T-helper 2 cell treated with Interferon-gamma antibody and Interleukin-4, amounts not matched to agents 5 μg/mL and 100 μg/mL, for 36 hours (primary cell): ENCODE data around the gene ABI3BP.

ENCODE experiments used
- DNase-seq: peaks from one replicate; pipeline ENCODE4 v3.0.0; 2021; ENCODE audit warnings: low spot score
- H3K27ac Mint-ChIP-seq: one replicate; pipeline ENCODE4 v1.8.0; 2021; ENCODE audit warnings: mild to moderate bottlenecking, mixed read lengths
- H3K27me3 Mint-ChIP-seq: one replicate; pipeline ENCODE4 v1.8.0; 2021; ENCODE audit warnings: low read depth, mixed read lengths
- H3K36me3 Mint-ChIP-seq: one replicate; pipeline ENCODE4 v1.8.0; 2021; ENCODE audit warnings: low read depth, mixed read lengths
- H3K4me1 Mint-ChIP-seq: one replicate; pipeline ENCODE4 v1.8.0; 2021; ENCODE audit warnings: low read depth, mixed read lengths
- H3K4me3 Mint-ChIP-seq: one replicate; pipeline ENCODE4 v1.8.0; 2022; ENCODE audit warnings: mild to moderate bottlenecking, moderate library complexity, mixed read lengths
- H3K9me3 Mint-ChIP-seq: one replicate; pipeline ENCODE4 v1.8.0; 2021; ENCODE audit warnings: mixed read lengths

Gene ABI3BP

GRCh38 chr3:100743535-100743934 is 249.7 kb downstream of the ABI3BP start:
- H3K27me3 Mint-ChIP-seq: no peaks in the 10 kb centered on the region
- no peaks in the 10 kb centered on the region for H3K9me3 Mint-ChIP-seq
- H3K4me3 Mint-ChIP-seq: no peak overlapping the region
- H3K4me1 Mint-ChIP-seq: no peaks in the 10 kb centered on the region
- peaks cover 53% of the 10 kb centered on the region for H3K36me3 Mint-ChIP-seq
- no peak overlapping the region for H3K27ac Mint-ChIP-seq
- no peak for DNase-seq

- no peak overlapping the region for H3K4me3 Mint-ChIP-seq
- H3K27me3 Mint-ChIP-seq: no peaks in the 10 kb centered on the region
- DNase-seq: peak; percentile 43
- H3K27ac Mint-ChIP-seq: no peak overlapping the region
- H3K4me1 Mint-ChIP-seq: peaks cover 3% of the 10 kb centered on the region
- H3K36me3 Mint-ChIP-seq: peaks cover 57% of the 10 kb centered on the region
- H3K9me3 Mint-ChIP-seq: no peaks in the 10 kb centered on the region
These were observed 253.0 kb downstream of the ABI3BP start for GRCh38 chr3:100740207-100740606.

DNA sequence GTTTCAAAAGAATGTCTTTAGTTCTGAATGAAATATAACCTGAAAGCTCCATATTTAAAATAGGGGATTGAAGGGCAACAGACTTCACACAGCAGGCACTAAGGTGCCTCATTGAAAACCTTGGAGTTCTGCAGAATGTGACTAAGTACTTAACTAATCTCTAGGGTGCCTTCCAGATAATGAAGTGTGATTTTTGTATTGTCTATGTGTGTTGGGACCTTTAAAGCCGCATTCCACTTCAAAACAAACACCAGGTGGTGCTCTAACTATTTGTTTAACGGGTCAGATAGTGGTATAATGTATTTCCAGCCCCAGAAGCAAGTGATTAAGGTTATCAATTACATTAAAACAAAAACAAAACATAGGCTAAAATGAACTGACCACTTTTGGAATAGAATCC is 255.9 kb downstream of the ABI3BP start:
- no peak for DNase-seq
- Mint-ChIP-seq H3K36me3 (peaks cover 58% of the 10 kb centered on the region), H3K27ac (no peak overlapping the region)

DNA sequence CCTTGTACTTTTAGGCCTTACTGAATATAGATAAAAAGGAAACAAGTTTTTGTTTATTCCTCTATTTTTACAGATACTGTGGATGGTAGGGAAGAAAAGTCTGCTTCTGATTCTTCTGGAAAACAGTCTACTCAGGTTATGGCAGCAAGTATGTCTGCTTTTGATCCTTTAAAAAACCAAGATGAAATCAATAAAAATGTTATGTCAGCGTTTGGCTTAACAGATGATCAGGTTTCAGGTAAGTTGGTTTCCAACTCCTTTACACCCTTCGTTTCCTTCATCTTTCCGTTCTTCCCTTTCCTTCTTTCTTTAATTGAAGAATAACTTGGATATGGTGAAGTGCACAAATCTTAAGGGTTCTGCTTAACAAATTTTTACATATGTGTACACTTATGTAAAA is 260.8 kb downstream of the ABI3BP start:
- no peak for DNase-seq
- H3K4me3 Mint-ChIP-seq: no peak overlapping the region
- H3K4me1 Mint-ChIP-seq: peaks cover 9% of the 10 kb centered on the region
- no peak overlapping the region for H3K27ac Mint-ChIP-seq
- H3K9me3 Mint-ChIP-seq: no peaks in the 10 kb centered on the region
- peaks cover 44% of the 10 kb centered on the region for H3K36me3 Mint-ChIP-seq
- no peaks in the 10 kb centered on the region for H3K27me3 Mint-ChIP-seq

More for the DNA sequence above, 255.9 kb downstream of the ABI3BP start:
- H3K4me1 Mint-ChIP-seq: peaks cover 6% of the 10 kb centered on the region
- no peaks in the 10 kb centered on the region for H3K9me3 Mint-ChIP-seq
- no peak overlapping the region for H3K4me3 Mint-ChIP-seq
- no peaks in the 10 kb centered on the region for H3K27me3 Mint-ChIP-seq

GRCh38 chr3:100730524-100730923 is 262.7 kb downstream of the ABI3BP start:
- DNase-seq: no peak
- no peak overlapping the region for H3K4me3 Mint-ChIP-seq
- peaks cover 44% of the 10 kb centered on the region for H3K36me3 Mint-ChIP-seq
- H3K27me3 Mint-ChIP-seq: no peaks in the 10 kb centered on the region
- H3K27ac Mint-ChIP-seq: peak overlapping the region; percentile 46
- H3K4me1 Mint-ChIP-seq: peaks cover 23% of the 10 kb centered on the region
- H3K9me3 Mint-ChIP-seq: no peaks in the 10 kb centered on the region

- Mint-ChIP-seq H3K36me3 (peaks cover 48% of the 10 kb centered on the region), H3K4me3 (no peak overlapping the region), H3K27me3 (no peaks in the 10 kb centered on the region), H3K4me1 (peaks cover 22% of the 10 kb centered on the region), H3K9me3 (no peaks in the 10 kb centered on the region), H3K27ac (peak overlapping the region; percentile 71)
- no peak for DNase-seq
These were observed 266.5 kb downstream of the ABI3BP start for GRCh38 chr3:100726706-100727105.

GRCh38 chr3:100725935-100726513 is 267.2 kb downstream of the ABI3BP start:
- H3K4me1 Mint-ChIP-seq: peaks cover 22% of the 10 kb centered on the region
- no peak overlapping the region for H3K4me3 Mint-ChIP-seq
- no peaks in the 10 kb centered on the region for H3K9me3 Mint-ChIP-seq
- H3K36me3 Mint-ChIP-seq: peaks cover 54% of the 10 kb centered on the region
- no peak overlapping the region for H3K27ac Mint-ChIP-seq
- DNase-seq: no peak
- H3K27me3 Mint-ChIP-seq: no peaks in the 10 kb centered on the region

- H3K4me1 Mint-ChIP-seq: peaks cover 28% of the 10 kb centered on the region
- no peak for DNase-seq
- H3K9me3 Mint-ChIP-seq: no peaks in the 10 kb centered on the region
- no peaks in the 10 kb centered on the region for H3K27me3 Mint-ChIP-seq
- H3K36me3 Mint-ChIP-seq: peaks cover 60% of the 10 kb centered on the region
- no peak overlapping the region for H3K4me3 Mint-ChIP-seq
- H3K27ac Mint-ChIP-seq: no peak overlapping the region
These were observed 272.8 kb downstream of the ABI3BP start for GRCh38 chr3:100720426-100720825.

DNA sequence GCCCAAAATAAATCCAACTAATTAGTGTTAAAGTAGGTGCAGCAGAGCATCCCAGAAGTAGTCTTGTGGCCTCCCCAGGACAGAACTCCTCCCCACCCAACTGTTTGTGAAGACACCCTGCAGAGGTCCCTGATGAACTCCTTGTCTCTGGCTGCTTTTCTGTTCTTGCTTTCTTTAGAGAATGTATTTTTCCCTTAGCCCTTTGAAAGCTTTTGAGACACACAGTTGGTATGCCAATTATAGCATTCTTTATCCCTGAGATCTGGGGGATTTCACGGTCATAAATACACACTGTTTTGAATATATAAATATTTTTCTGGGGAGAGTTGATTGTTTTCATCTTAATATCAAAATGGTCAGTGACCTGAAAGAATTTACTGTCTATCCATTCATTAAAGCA is 274.1 kb downstream of the ABI3BP start:
- Mint-ChIP-seq H3K9me3 (no peaks in the 10 kb centered on the region), H3K4me3 (no peak overlapping the region), H3K4me1 (peaks cover 31% of the 10 kb centered on the region), H3K27me3 (no peaks in the 10 kb centered on the region), H3K27ac (no peak overlapping the region), H3K36me3 (peaks cover 67% of the 10 kb centered on the region)
- no peak for DNase-seq

DNA sequence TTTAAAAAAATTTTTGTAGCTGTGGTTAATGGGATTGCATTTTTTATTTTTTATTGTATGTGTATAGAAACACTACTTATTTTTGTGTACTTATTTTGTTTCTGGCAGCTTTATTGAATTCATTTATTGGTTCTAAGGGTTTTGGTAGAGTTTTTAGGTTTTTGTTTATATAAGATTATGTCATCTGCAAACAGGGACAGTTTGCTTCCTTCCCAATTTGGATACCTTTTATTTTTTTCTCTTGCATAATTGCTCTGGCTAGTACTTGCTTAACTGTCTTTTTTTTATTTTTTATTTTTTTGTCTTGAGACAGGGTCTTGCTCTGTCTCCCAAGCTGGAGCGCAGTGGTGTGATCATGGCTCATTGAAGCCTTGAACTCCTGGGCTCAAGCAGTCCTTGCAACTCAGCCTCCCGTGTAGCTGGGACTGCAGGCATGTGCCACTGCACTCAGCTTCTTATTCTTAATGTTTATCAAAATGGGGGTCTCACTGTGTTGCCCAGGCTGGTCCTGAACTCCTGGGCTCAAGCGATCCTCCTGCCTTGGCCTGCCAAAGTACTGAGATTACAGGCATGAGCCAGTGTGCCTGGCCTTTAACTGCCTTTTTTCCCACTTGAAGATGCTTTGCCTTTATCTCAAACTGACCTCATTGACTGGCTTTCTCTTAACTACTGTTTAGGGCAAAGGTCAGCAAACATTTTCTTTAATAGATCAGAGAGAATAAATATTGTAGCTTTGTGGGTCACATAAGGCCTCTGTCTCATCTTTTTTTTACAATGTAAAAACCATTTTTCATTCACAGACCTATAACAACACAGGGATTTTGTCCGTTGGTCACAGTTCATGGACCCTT is 275.4 kb downstream of the ABI3BP start:
- H3K36me3 Mint-ChIP-seq: peaks cover 69% of the 10 kb centered on the region

DNA sequence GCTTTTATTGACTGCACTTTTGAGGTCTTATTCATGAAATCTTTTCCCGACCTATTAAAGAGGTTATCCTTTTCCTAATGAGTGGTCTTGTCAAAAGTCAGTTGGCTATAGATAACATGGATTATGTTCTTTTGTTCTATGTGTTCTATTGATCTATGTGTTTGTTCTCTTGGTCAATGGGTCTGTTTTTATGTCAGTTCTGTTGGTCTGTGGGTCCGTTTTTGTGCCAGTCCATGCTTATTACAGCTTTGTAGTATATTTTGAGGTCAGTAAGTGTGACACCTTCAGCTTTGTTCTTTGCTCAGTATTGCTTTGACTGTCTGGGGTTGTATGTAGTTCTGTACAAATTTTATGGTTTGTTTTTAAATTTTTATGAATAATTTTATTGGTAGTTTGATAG is 276.2 kb downstream of the ABI3BP start:
- Mint-ChIP-seq H3K4me3 (peak overlapping the region; percentile 13), H3K27me3 (no peaks in the 10 kb centered on the region), H3K27ac (no peak overlapping the region), H3K36me3 (peaks cover 67% of the 10 kb centered on the region), H3K9me3 (no peaks in the 10 kb centered on the region), H3K4me1 (peaks cover 44% of the 10 kb centered on the region)
- no peak for DNase-seq

More for the DNA sequence above, 275.4 kb downstream of the ABI3BP start:
- DNase-seq: no peak
- Mint-ChIP-seq H3K27me3 (no peaks in the 10 kb centered on the region), H3K4me3 (no peak overlapping the region), H3K4me1 (peaks cover 37% of the 10 kb centered on the region), H3K27ac (no peak overlapping the region), H3K9me3 (no peaks in the 10 kb centered on the region)

DNA sequence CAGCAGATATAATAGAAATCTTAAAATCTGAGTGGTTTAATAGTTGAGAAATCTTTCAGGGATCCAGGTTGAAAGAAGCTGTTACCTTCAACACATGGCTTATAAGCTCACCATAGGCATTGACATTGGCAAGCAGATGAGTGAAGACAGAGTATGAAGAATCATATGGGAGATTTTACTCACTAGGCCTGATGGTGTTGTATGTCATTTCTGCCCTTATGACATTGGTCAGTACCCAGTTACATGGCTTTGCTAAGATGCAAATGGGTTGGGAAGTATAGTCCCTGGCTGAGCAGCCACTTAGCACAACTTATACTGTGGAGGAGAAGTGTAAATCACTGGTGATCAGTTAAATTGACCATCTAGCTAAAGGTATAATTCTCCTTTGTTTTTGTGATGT is 278.0 kb downstream of the ABI3BP start:
- peaks cover 63% of the 10 kb centered on the region for H3K36me3 Mint-ChIP-seq
- H3K27ac Mint-ChIP-seq: no peak overlapping the region
- no peaks in the 10 kb centered on the region for H3K9me3 Mint-ChIP-seq
- no peak for DNase-seq
- peaks cover 52% of the 10 kb centered on the region for H3K4me1 Mint-ChIP-seq
- no peak overlapping the region for H3K4me3 Mint-ChIP-seq
- H3K27me3 Mint-ChIP-seq: no peaks in the 10 kb centered on the region

DNA sequence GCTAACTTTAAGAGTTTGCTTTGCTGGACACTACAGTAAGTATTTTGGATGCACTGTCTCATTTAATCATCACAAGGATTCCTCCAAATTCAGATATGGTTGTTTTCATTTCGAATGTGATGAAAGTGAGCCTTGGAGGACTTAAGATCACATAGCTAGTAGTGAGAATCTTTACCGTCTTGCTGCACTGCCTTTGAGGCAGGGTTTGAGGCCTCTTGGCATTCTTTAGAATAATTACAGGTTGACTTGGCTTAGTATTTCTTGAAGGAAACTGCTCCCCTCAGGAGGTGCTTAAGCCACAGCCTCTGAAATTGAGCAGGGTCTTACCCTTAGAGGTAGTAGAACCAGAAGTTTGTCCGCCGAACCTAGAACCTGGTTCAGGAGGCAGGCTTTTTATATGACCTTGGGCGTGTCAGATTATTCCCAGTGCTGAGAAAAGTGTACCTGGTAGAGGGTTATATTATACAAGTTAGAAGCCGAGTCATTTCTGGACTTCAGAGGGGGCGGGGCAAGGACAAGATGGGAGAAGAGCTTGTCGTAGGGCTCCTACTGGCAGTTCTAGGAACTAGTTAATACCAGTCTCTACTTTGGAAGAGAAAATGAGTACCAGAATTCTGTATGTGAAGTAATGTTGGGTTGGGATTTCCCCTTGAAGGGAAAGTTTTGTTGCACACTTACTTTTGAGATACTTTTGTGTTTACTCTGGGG is 282.8 kb downstream of the ABI3BP start:
- H3K4me1 Mint-ChIP-seq: peaks cover 38% of the 10 kb centered on the region
- H3K27me3 Mint-ChIP-seq: no peaks in the 10 kb centered on the region
- peak overlapping the region; percentile 81 for H3K27ac Mint-ChIP-seq
- H3K36me3 Mint-ChIP-seq: peaks cover 35% of the 10 kb centered on the region
- DNase-seq: peak; percentile 80
- H3K4me3 Mint-ChIP-seq: peak overlapping the region; percentile 85
- peaks cover 11% of the 10 kb centered on the region for H3K9me3 Mint-ChIP-seq

GRCh38 chr3:100709842-100710260 is 283.4 kb downstream of the ABI3BP start:
- H3K36me3 Mint-ChIP-seq: peaks cover 29% of the 10 kb centered on the region
- peak overlapping the region; percentile 81 for H3K27ac Mint-ChIP-seq
- DNase-seq: no peak
- no peaks in the 10 kb centered on the region for H3K27me3 Mint-ChIP-seq
- peaks cover 34% of the 10 kb centered on the region for H3K4me1 Mint-ChIP-seq
- peak overlapping the region; percentile 86 for H3K4me3 Mint-ChIP-seq
- peaks cover 11% of the 10 kb centered on the region for H3K9me3 Mint-ChIP-seq
